Endodermal cell (in vitro differentiated cells): Measurements from ENCODE around the gene CLEC2L. TPM values are rescaled to one million over a fixed set of nuclear protein-coding genes. Genes with fewer than 3 reads are reported as not detected.

Experiments
- DNase-seq: peaks from one replicate; pipeline ENCODE4 v3.0.0-alpha.2; 2017
- H3K27ac ChIP-seq: 2 replicates; pipeline ENCODE4 v1.5.1; 2013; ENCODE audit warnings: mild to moderate bottlenecking, low read depth, low read length, moderate library complexity
- H3K27me3 ChIP-seq: 2 replicates; pipeline ENCODE4 v1.6.1; 2013; ENCODE audit warnings: mild to moderate bottlenecking, low read length, moderate library complexity; ENCODE audit not compliant: insufficient read depth, control insufficient read depth, poor library complexity, severe bottlenecking
- H3K36me3 ChIP-seq: 2 replicates; pipeline ENCODE4 v1.7.0; 2013; ENCODE audit warnings: mild to moderate bottlenecking, low read length, moderate library complexity; ENCODE audit not compliant: control insufficient read depth, insufficient read depth
- H3K4me1 ChIP-seq: one replicate; pipeline ENCODE4 v1.7.0; 2013; ENCODE audit warnings: low read length; ENCODE audit not compliant: control insufficient read depth, insufficient read depth
- H3K4me3 ChIP-seq: 2 replicates; pipeline ENCODE4 v1.5.1; 2013; ENCODE audit warnings: mild to moderate bottlenecking, low read length, moderate library complexity
- H3K9ac ChIP-seq: 2 replicates; pipeline ENCODE4 v1.6.1; 2013; ENCODE audit warnings: mild to moderate bottlenecking, low read length, moderate library complexity; ENCODE audit not compliant: poor library complexity, severe bottlenecking; ENCODE audit errors: extremely low read depth
- H3K9me3 ChIP-seq: 2 replicates; pipeline ENCODE4 v1.6.1; 2013; ENCODE audit warnings: mild to moderate bottlenecking, low read length, moderate library complexity; ENCODE audit not compliant: control insufficient read depth
- H3K27ac Mint-ChIP-seq: 2 replicates; pipeline ENCODE4 v1.8.0; 2020; ENCODE audit warnings: mixed read lengths
- H3K27me3 Mint-ChIP-seq: 2 replicates; pipeline ENCODE4 v1.8.0; 2021; ENCODE audit warnings: mild to moderate bottlenecking, mixed read lengths; ENCODE audit not compliant: insufficient read depth
- H3K36me3 Mint-ChIP-seq: 2 replicates; pipeline ENCODE4 v1.8.0; 2020; ENCODE audit warnings: low read depth, mixed read lengths
- H3K4me1 Mint-ChIP-seq: 2 replicates; pipeline ENCODE4 v1.8.0; 2020; ENCODE audit warnings: mixed read lengths
- H3K4me3 Mint-ChIP-seq: 2 replicates; pipeline ENCODE4 v1.8.0; 2020; ENCODE audit warnings: mild to moderate bottlenecking, moderate library complexity, mixed read lengths
- H3K9me3 Mint-ChIP-seq: 2 replicates; pipeline ENCODE4 v1.8.0; 2020; ENCODE audit warnings: mild to moderate bottlenecking, mixed read lengths
- CTCF ChIP-seq: fragments of 200-600 bp; sonication (generic); conservative IDR thresholded peaks from 2 replicates; pipeline ENCODE4 v1.5.0; 2021; ENCODE audit warnings: antibody characterized with exemption, mild to moderate bottlenecking
- WGBS, 2 experiments: methylation state at CpG; one replicate each; pipeline versions ENCODE4 v1.1.5 to v1.1.7; 2013; ENCODE audit warnings: missing lambda C conversion rate in 2 of 2, mixed read lengths in 1 of 2; ENCODE audit not compliant: insufficient coverage in 1 of 2, insufficient read length in 1 of 2; 5-methylcytosine and 5-hydroxymethylcytosine counted together
- total RNA-seq, 2 donors: library from RNA; stranded (reverse); fragmentation: NEBNext Ultra II Directional in 1 of 2; extraction: Animal tissue kit (Norgen Biotek cat#: 25700) in 1 of 2; gene quantifications; 2 replicates in 1 of 2; 3 replicates in 1 of 2; pipeline ENCODE4 v1.2.1, GENCODE V29; 2021

The CLEC2L gene
- total RNA-seq, 2 donors from 2014 or later: 1.2 to 1.5 TPM

DNA sequence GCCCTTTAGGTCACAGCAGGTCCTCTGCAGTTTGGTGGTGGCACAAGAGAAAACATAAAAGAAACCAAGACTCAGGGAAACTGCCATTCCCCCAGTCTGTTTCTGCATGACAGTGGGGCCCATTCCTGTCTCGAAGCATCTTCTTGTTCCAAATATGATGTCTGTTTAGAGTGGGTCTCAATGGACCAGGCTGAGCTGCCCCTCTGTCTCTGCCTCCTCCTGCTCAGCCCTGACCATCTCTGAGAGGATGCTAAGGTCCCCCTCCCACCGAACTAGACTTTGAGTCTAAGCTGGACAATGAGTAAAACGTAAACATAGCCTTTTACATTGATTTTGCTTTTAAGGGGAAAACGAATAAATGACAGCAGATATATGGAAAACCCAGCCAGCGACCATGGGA lies 40.4 kb downstream of the CLEC2L start:
- Mint-ChIP-seq H3K9me3 (no peaks in the 10 kb centered on the region), H3K27me3 (peaks cover 2% of the 10 kb centered on the region), H3K27ac (no peak overlapping the region), H3K4me1 (peaks cover 56% of the 10 kb centered on the region), H3K36me3 (peaks cover 31% of the 10 kb centered on the region), H3K4me3 (no peak overlapping the region)
- no peak overlapping the region for H3K27ac ChIP-seq
- H3K27me3 ChIP-seq: no peaks in the 10 kb centered on the region
- peaks cover 28% of the 10 kb centered on the region for H3K4me1 ChIP-seq
- H3K36me3 ChIP-seq: peaks cover 32% of the 10 kb centered on the region
- H3K9ac ChIP-seq: no peak overlapping the region
- no peak overlapping the region for H3K4me3 ChIP-seq
- no peaks in the 10 kb centered on the region for H3K9me3 ChIP-seq
- no peak for TF ChIP-seq CTCF
- no peak for DNase-seq
- 94 to 100% methylated on average over 5 of the region's 5 CpGs for WGBS, 2 experiments

- no peak overlapping the region for H3K4me3 Mint-ChIP-seq
Measured at GRCh38 chr7:139566075-139566474, 42.6 kb downstream of the CLEC2L start.

DNA sequence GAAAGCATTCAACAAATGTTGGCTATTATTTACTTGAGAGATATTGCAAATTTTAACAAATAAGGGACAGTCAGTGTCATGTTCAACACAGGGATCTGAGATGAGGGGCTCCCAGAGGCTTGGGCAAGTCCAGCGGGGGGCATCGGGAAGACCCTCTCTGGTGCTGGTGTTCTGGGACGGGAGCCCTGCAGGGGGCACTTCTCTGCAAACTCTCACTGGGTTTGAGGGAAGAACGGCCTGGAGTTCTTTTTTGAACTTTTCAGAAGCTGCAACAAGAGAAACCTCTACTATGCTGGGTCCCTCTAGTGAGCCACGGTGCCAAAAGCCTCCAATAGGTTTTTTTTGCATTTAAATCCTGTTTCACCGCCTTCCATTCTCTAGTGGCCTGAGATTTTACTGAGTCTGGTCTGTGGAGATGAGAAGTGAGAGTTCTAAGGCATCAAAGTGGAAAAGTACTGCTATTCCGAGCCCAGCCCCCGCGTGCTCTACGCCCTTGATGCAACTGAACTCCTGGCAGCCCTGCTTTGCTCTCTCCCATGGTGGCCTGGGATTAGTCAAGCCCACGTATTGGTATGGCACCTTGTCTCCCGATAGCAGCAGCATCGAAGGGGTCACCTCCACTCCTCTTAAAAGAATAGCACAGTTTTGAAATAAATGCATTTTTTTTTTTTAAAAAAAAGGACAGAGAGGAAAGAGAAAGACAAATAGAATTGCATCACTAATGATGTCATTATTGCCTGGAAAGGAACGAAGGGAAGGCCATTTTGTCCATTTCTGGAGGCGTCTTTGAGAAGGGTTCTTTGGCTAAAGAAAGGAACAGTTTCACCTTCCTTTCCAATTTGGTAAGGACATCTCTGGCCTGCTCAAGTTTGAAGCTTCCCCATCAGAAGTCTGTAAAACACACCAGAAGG lies 43.5 kb downstream of the CLEC2L start:
- H3K4me1 Mint-ChIP-seq: peaks cover 58% of the 10 kb centered on the region
- peaks cover 29% of the 10 kb centered on the region for H3K36me3 Mint-ChIP-seq
- H3K4me3 Mint-ChIP-seq: no peak overlapping the region
- 89% methylated on average over 12 to 15 of the region's 15 CpGs for WGBS, 2 experiments
- no peaks in the 10 kb centered on the region for H3K9me3 Mint-ChIP-seq
- Histone ChIP-seq H3K9me3 (no peaks in the 10 kb centered on the region), H3K36me3 (peaks cover 52% of the 10 kb centered on the region), H3K27me3 (no peaks in the 10 kb centered on the region), H3K4me3 (no peak overlapping the region), H3K27ac (no peak overlapping the region), H3K4me1 (peaks cover 32% of the 10 kb centered on the region), H3K9ac (no peak overlapping the region)
- no peaks in the 10 kb centered on the region for H3K27me3 Mint-ChIP-seq
- H3K27ac Mint-ChIP-seq: peak overlapping the region; percentile 13
- peak; percentile 52 for DNase-seq
- peak; percentile 35 for TF ChIP-seq CTCF

More at GRCh38 chr7:139566075-139566474, 42.6 kb downstream of the CLEC2L start:
- H3K27me3 Mint-ChIP-seq: no peaks in the 10 kb centered on the region
- H3K36me3 ChIP-seq: peaks cover 46% of the 10 kb centered on the region
- H3K4me1 ChIP-seq: peaks cover 32% of the 10 kb centered on the region
- H3K4me1 Mint-ChIP-seq: peaks cover 58% of the 10 kb centered on the region
- H3K9me3 Mint-ChIP-seq: no peaks in the 10 kb centered on the region
- H3K9me3 ChIP-seq: no peaks in the 10 kb centered on the region
- no peak overlapping the region for H3K4me3 ChIP-seq
- no peak overlapping the region for H3K27ac ChIP-seq
- H3K9ac ChIP-seq: no peak overlapping the region
- H3K36me3 Mint-ChIP-seq: peaks cover 25% of the 10 kb centered on the region
- no peaks in the 10 kb centered on the region for H3K27me3 ChIP-seq
- WGBS, 2 experiments: 87 to 94% methylated on average over 5 to 6 of the region's 6 CpGs
- TF ChIP-seq CTCF: no peak
- peak overlapping the region; percentile 50 for H3K27ac Mint-ChIP-seq
- DNase-seq: peak; percentile 45
